HG03460 (cell line): Measurements from ENCODE around the gene BABAM2.

ENCODE experiments used
- ATAC-seq: cut with Tn5 transposase; IDR thresholded peaks from one replicate; pipeline ENCODE4 v1.9.1; 2021; ENCODE audit not compliant: unreplicated experiment

Gene BABAM2

GRCh38 chr2:28152585-28153280 is 262.2 kb downstream of the BABAM2 start:
- no peak for ATAC-seq

GRCh38 chr2:28153851-28154250 is 263.3 kb downstream of the BABAM2 start:
- ATAC-seq, result no peak

- no peak for ATAC-seq
These were observed 264.6 kb downstream of the BABAM2 start for GRCh38 chr2:28155086-28155485.

- ATAC-seq, result no peak
These were observed 265.1 kb downstream of the BABAM2 start for GRCh38 chr2:28155627-28156026.

DNA sequence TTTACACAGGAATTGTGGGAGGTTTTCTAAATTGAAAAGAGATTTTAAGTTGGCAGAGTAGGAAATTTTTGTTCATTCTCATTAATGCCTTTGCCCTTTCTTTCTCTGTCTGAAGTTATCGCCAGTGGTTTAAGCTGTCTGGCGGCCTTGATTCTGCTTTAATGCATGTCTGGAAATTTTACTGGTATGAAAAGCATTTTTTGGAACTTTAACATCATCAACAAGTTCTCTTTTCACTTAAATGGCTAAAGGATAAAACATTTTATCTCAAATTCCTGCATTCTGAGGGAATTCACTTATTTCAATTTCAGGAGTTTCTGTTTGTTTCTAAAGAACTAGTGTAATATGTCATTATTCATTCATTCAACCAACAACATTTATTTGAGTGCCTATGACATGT is 268.3 kb downstream of the BABAM2 start:
- no peak for ATAC-seq

GRCh38 chr2:28160986-28161425 is 270.5 kb downstream of the BABAM2 start:
- ATAC-seq, result no peak

- ATAC-seq, result no peak
These were observed 270.9 kb downstream of the BABAM2 start for GRCh38 chr2:28161466-28161865.

DNA sequence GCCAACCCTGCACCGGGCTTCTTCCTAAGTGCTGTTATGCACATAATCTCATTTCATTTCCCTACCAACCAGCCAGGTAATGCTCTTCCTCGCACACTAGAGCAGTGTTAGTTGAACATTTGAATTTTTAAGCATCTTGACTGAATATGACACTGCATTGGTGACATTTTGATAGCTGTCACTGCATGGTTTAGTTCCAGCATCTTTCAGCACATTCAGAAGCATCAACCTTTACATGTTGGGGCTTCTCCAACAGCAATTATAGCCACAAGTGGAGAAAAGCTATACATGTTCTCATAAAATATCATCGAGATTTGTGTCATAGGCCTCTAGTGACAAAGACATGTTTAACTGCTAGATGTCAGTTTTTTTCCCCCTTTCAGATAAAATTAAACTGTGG is 272.0 kb downstream of the BABAM2 start:
- ATAC-seq, result no peak

DNA sequence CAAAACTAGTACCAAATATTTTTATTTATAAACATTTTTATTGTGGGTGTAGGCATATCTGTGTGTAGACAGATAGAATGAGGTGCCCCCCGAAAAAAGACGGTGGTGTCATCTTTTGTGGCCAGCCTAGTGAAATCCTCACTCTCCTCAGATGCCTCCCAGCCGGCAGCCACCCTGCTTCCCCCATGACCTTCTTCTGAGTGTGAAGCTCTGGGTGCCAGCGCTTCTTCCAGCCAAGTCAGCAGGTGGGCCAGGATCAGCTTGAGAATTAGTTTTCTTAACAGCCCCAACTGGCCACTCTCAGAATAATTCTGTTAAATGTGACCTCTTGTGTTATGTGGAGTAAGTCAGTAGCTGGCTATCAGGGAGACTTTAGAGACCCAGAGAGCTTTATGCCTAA is 272.5 kb downstream of the BABAM2 start:
- ATAC-seq, result no peak

DNA sequence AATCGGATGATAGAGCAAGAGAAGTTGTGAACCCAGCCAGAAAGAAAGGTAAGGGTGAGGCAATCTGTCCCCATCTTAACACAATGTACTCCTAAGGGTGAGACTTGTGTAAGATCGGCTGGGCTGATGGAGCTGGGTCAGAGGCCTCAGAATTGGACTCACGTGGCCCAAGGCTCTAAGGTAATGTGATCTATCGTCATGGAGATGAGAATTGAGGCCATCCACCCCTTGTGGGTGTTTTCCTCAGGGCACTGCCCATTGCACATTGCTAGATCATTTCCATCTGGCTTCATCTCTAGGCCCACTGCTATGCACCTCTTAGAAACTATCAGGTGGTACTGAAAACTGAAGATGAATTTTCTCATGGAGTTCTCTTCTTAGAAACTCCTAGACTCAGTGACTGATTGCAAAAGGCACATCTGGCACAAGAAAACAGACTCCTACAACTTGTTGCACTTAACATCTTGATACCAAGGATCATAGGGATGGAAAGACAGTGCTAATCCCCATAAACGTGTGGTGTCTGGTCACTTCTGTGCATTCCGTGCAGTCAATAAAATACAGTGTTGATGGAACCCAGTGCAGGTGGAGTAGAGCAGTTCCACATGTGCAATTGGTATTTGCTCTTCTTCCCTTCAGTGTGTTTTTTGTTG is 273.2 kb downstream of the BABAM2 start:
- ATAC-seq, result no peak

DNA sequence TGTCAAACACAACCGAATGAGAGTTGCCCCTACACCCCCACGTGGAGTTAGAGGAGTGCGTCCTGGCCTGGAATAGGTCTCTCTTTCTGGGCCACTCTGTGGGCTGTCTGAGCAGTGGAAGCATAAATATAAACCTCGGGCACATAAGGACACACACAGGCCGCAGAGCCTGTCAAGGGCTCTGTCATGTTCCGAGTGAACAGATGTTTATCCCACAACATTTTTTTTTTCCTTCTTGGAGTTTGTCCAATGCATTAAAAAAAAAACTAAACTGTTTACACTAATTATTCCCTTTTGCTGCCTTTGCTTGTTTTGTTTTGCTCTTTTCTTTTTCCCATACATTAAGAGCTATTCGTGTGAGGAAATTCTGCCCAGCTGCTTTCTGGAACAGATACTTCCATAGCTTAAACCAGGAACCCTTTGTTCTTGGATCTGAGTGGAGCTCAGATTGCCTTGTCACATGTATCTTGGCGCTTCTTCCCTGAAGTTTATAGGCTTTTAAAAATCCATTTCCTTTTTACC is 273.8 kb downstream of the BABAM2 start:
- no peak for ATAC-seq

GRCh38 chr2:28165087-28165635 is 274.6 kb downstream of the BABAM2 start:
- ATAC-seq, result no peak

GRCh38 chr2:28166956-28167355 is 276.4 kb downstream of the BABAM2 start:
- ATAC-seq, result no peak

GRCh38 chr2:28168376-28168775 is 277.8 kb downstream of the BABAM2 start:
- ATAC-seq, result no peak

GRCh38 chr2:28169492-28169891 is 279.0 kb downstream of the BABAM2 start:
- no peak for ATAC-seq

GRCh38 chr2:28172114-28172898 is 281.8 kb downstream of the BABAM2 start:
- ATAC-seq, result no peak

DNA sequence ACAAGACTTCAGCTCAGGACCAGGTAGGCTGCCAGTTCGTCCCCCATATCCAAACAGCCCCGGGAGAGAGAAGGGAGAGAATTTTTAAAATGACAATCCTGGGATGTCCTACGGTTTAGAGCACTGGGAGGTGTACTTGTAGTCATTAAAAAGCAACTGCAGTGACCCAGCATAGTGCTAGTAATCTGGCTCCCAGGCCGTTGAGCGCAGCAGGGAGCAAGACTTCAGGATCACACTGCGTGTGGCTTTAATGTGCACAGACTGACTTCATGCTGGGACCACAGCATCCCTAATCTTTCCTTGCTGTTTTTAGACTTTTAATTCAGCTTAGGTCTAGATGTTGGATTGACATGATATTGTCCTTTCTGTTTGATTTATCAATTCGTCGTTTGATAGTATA is 282.8 kb downstream of the BABAM2 start:
- ATAC-seq, result no peak

GRCh38 chr2:28174211-28174610 is 283.7 kb downstream of the BABAM2 start:
- no peak for ATAC-seq

DNA sequence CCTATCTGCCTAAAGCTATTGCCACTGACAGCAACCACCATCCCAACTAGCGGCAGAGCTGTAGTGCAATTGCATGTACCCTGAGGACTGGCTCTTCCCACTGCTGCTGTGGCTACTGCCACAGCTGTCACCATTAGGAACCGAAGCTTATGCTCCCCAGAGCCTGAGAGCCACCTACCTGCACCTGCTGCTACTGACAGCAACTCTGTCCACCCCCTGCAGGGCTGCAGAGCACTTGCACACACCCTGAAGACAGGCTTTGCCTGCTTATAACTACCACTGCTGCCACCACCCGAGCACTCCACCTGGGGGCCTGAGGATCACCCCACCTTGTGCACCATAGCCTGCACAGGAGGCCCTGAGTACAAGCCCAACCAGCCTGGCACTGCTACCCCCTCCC is 284.5 kb downstream of the BABAM2 start:
- no peak for ATAC-seq

DNA sequence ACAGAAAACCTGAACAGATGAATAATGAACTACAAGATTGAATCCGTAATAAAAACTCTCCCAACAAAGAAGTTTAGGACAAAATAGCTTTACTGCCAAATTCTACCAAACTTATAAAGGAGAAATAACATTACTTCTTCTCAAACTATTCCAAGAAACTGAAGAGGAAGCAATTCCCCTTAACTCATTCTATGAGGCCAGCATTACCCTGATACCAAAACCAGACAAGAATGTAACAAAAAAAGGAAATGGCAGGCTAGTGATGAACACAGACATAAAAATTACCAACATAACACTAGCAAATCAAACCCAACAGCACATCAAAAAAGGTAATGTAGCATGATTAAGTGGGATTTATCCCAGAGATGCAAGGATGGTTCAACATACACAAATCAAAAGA is 288.4 kb downstream of the BABAM2 start:
- ATAC-seq, result no peak

DNA sequence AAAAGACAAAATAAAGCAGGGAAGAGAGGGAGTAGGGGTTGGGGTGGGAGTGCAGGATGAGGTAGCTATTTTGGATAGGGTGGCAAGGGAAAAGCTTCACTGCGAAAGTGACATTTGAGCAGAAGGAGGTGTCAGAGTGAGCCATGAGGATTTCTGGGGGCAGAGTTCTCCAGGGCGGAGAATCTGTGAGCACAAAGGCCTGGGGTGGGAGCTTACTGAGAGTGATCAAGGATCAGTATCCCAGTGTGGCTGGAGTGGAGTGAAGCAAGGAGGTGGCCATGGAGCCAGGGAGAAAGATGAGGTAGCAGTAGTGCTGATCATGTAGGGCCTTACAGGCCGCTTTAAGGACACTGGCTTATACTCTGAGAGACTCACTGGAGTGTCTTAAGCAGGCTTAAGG is 291.3 kb downstream of the BABAM2 start:
- no peak for ATAC-seq
